ENCODE results near the gene PTBP1.

DNA sequence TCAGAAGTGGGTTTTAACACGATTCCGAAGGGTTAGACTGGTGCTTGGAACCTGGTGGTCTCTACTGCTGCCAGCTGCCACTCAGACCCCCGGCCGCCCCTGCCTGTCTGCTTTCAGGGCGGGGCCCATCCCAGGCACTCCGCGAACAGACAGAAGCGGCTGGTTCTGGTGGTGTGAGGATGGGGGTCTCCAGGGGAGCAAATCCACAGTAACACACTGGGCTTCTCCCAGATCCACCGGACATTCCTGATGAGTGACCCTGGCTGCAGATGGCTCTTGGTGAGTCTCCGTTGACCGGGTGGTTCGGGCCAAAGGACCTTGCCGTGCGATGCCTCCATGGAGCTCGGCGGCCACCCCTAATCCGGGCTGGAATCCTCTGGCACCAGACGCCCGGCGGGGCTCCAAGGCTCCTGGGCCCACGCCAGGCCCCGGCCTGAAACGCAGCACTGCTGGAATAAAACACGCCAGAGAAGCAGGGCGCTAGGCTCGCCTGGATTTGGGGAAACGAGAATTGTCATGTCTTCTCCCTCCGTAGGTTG lies 2.1 kb upstream of the PTBP1 start:
- TF ChIP-seq RAD21 (conservative IDR thresholded peaks at IDR 0.05) (no peak), EZH2 (IDR thresholded peaks at IDR 0.05; ENCODE audit: borderline replicate concordance, insufficient read depth, low read length, poor library complexity, severe bottlenecking) (no peak)
- TF ChIP-seq, protein P1, sequence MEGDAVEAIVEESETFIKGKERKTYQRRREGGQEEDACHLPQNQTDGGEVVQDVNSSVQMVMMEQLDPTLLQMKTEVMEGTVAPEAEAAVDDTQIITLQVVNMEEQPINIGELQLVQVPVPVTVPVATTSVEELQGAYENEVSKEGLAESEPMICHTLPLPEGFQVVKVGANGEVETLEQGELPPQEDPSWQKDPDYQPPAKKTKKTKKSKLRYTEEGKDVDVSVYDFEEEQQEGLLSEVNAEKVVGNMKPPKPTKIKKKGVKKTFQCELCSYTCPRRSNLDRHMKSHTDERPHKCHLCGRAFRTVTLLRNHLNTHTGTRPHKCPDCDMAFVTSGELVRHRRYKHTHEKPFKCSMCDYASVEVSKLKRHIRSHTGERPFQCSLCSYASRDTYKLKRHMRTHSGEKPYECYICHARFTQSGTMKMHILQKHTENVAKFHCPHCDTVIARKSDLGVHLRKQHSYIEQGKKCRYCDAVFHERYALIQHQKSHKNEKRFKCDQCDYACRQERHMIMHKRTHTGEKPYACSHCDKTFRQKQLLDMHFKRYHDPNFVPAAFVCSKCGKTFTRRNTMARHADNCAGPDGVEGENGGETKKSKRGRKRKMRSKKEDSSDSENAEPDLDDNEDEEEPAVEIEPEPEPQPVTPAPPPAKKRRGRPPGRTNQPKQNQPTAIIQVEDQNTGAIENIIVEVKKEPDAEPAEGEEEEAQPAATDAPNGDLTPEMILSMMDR (IDR thresholded peaks at IDR 0.05; ENCODE audit: poor library complexity, severe bottlenecking): no peak
